C4-2B (cell line): ENCODE data around the gene CD207.

Source experiments
- H3K27ac ChIP-seq: fragments of 450-650 bp; 2 replicates; pipeline ENCODE4 v1.5.1; 2017
- ZFX ChIP-seq: fragments of 450-650 bp; IDR thresholded peaks from 2 replicates; pipeline ENCODE4 v1.6.1; 2017
- TF ChIP-seq, protein P1 (sequence below): fragments of 450-650 bp; conservative IDR thresholded peaks from 2 replicates; pipeline ENCODE4 v1.5.1; 2017; ENCODE audit warnings: mild to moderate bottlenecking

CD207 gene

GRCh38 chr2:70817284-70817954, 18.2 kb downstream of the CD207 start:
- H3K27ac ChIP-seq: no peak overlapping the region
- TF ChIP-seq, protein P1, sequence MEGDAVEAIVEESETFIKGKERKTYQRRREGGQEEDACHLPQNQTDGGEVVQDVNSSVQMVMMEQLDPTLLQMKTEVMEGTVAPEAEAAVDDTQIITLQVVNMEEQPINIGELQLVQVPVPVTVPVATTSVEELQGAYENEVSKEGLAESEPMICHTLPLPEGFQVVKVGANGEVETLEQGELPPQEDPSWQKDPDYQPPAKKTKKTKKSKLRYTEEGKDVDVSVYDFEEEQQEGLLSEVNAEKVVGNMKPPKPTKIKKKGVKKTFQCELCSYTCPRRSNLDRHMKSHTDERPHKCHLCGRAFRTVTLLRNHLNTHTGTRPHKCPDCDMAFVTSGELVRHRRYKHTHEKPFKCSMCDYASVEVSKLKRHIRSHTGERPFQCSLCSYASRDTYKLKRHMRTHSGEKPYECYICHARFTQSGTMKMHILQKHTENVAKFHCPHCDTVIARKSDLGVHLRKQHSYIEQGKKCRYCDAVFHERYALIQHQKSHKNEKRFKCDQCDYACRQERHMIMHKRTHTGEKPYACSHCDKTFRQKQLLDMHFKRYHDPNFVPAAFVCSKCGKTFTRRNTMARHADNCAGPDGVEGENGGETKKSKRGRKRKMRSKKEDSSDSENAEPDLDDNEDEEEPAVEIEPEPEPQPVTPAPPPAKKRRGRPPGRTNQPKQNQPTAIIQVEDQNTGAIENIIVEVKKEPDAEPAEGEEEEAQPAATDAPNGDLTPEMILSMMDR: no peak
- no peak for TF ChIP-seq ZFX

- H3K27ac ChIP-seq: no peak overlapping the region
- no peak for TF ChIP-seq ZFX
- TF ChIP-seq, protein P1: no peak
Measured at GRCh38 chr2:70816726-70817125, 18.9 kb downstream of the CD207 start.

DNA sequence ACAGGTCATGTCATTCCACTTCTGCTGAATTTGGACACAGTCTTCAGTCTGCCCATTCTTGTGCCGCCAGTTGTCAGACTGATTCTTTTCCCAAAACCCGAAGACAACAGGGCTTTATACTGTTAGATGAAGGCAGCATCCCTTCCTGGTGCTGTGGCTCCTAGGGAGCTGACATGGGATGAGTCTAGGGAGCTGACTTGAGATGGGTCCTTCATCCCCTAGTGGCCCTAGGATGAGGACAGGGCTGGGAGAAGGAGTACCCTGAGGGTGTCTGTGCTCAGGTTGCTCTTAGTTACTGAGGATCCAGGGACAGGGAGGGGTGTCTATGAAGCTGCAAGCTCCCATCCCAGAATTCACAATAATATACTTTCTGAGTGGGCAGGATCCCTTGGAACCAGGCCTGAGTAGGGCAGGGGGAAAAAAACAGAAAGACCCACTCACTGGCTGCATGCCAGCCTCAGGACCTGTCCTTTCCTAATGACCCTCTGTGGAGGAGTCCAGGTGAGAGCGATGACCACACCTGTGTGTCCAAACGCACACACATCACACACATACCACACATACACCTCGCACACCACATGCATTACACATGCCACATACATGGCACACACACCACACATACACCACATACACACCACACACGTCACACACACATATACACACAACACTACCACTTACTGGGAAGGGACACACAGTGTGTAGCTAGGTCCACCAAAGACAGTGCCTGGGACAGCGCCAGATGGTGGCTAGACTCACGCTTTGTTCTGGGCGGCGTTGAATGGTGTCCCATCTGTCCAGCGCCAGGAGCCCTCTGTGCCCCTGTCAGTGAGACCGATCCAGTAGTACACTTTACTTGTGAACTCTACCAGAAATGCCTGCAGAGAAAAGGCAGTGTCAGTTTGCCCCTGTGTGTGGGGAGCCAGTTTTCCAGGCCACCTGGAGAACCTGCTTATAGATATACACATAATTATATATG, 26.3 kb downstream of the CD207 start:
- no peak overlapping the region for H3K27ac ChIP-seq
- TF ChIP-seq ZFX: no peak
- TF ChIP-seq, protein P1: no peak

GRCh38 chr2:70807828-70808118, 27.8 kb downstream of the CD207 start:
- no peak overlapping the region for H3K27ac ChIP-seq
- TF ChIP-seq ZFX: no peak
- TF ChIP-seq, protein P1: no peak

GRCh38 chr2:70807102-70807827, 28.4 kb downstream of the CD207 start:
- TF ChIP-seq, protein P1: no peak
- no peak for TF ChIP-seq ZFX
- no peak overlapping the region for H3K27ac ChIP-seq

GRCh38 chr2:70806620-70807019, 29.0 kb downstream of the CD207 start:
- no peak overlapping the region for H3K27ac ChIP-seq
- TF ChIP-seq ZFX: no peak
- TF ChIP-seq, protein P1: no peak
